HEK293 (cell line): ENCODE results near the gene TMA16.

ENCODE experiments used
- ELK4 ChIP-seq: IDR thresholded peaks from 2 replicates; pipeline ENCODE4 v1.6.1; 2011; ENCODE audit warnings: mild to moderate bottlenecking, low read depth, low read length, borderline replicate concordance
- HOXA7 ChIP-seq: sonication (generic); formaldehyde crosslinking; IDR thresholded peaks from 2 replicates; pipeline ENCODE4 v1.8.1; 2022; ENCODE audit warnings: missing genetic modification reagents, borderline replicate concordance
- OSR2 ChIP-seq: fragments of 450-650 bp; formaldehyde crosslinking; IDR thresholded peaks from 2 replicates; pipeline ENCODE4 v1.5.1; 2016; ENCODE audit warnings: missing biosample characterization, missing genetic modification characterization
- SP7 ChIP-seq: fragments of 450-650 bp; formaldehyde crosslinking; IDR thresholded peaks from 2 replicates; pipeline ENCODE4 v1.5.1; 2016; ENCODE audit warnings: missing biosample characterization, missing genetic modification characterization
- ZBTB10 ChIP-seq: fragments of 450-650 bp; formaldehyde crosslinking; IDR thresholded peaks from 2 replicates; pipeline ENCODE4 v1.5.1; 2016; ENCODE audit warnings: missing biosample characterization, missing genetic modification characterization
- ZBTB20 ChIP-seq: fragments of 450-650 bp; formaldehyde crosslinking; IDR thresholded peaks from 2 replicates; pipeline ENCODE4 v1.5.1; 2016; ENCODE audit warnings: missing biosample characterization, missing genetic modification characterization
- ZBTB21 ChIP-seq: fragments of 450-650 bp; formaldehyde crosslinking; IDR thresholded peaks from 2 replicates; pipeline ENCODE4 v1.5.1; 2017; ENCODE audit warnings: missing biosample characterization, missing genetic modification characterization
- ZNF114 ChIP-seq: fragments of 450-650 bp; formaldehyde crosslinking; IDR thresholded peaks from 2 replicates; pipeline ENCODE4 v1.5.0; 2017; ENCODE audit warnings: missing biosample characterization, missing genetic modification characterization
- ZNF140 ChIP-seq: fragments of 450-650 bp; formaldehyde crosslinking; IDR thresholded peaks from 2 replicates; pipeline ENCODE4 v1.5.1; 2016; ENCODE audit warnings: missing biosample characterization, missing genetic modification characterization
- ZNF16 ChIP-seq: fragments of 450-650 bp; formaldehyde crosslinking; IDR thresholded peaks from 2 replicates; pipeline ENCODE4 v1.5.1; 2016; ENCODE audit warnings: low read depth, missing biosample characterization, missing genetic modification characterization
- ZNF18 ChIP-seq: fragments of 450-650 bp; formaldehyde crosslinking; IDR thresholded peaks from 2 replicates; pipeline ENCODE4 v1.5.1; 2016; ENCODE audit warnings: missing biosample characterization, missing genetic modification characterization
- ZNF19 ChIP-seq: fragments of 450-650 bp; formaldehyde crosslinking; IDR thresholded peaks from 2 replicates; pipeline ENCODE4; 2016; ENCODE audit warnings: missing biosample characterization, missing genetic modification characterization, low read depth
- ZNF211 ChIP-seq: fragments of 450-650 bp; formaldehyde crosslinking; IDR thresholded peaks from 2 replicates; pipeline ENCODE4 v1.5.1; 2016; ENCODE audit warnings: low read depth, missing biosample characterization, missing genetic modification characterization
- ZNF248 ChIP-seq: fragments of 450-650 bp; formaldehyde crosslinking; IDR thresholded peaks from 2 replicates; pipeline ENCODE4 v1.5.1; 2017; ENCODE audit warnings: missing biosample characterization, missing genetic modification characterization
- ZNF26 ChIP-seq: fragments of 450-650 bp; formaldehyde crosslinking; IDR thresholded peaks from 2 replicates; pipeline ENCODE4 v1.5.1; 2016; ENCODE audit warnings: missing biosample characterization, missing genetic modification characterization
- ZNF280D ChIP-seq: fragments of 450-650 bp; formaldehyde crosslinking; IDR thresholded peaks from 2 replicates; pipeline ENCODE4 v1.5.1; 2016; ENCODE audit warnings: missing biosample characterization, missing genetic modification characterization
- ZNF324 ChIP-seq: fragments of 450-650 bp; formaldehyde crosslinking; IDR thresholded peaks from 2 replicates; pipeline ENCODE4 v1.5.1; 2016; ENCODE audit warnings: missing biosample characterization, missing genetic modification characterization
- ZNF350 ChIP-seq: fragments of 450-650 bp; formaldehyde crosslinking; IDR thresholded peaks from 2 replicates; pipeline ENCODE4 v1.5.0; 2017; ENCODE audit warnings: missing biosample characterization, mild to moderate bottlenecking, missing genetic modification characterization
- ZNF362 ChIP-seq: fragments of 450-650 bp; formaldehyde crosslinking; IDR thresholded peaks from 2 replicates; pipeline ENCODE4 v1.5.1; 2016; ENCODE audit warnings: missing biosample characterization, missing genetic modification characterization
- ZNF37A ChIP-seq: fragments of 450-650 bp; IDR thresholded peaks from 2 replicates; pipeline ENCODE4 v1.5.1; 2018; ENCODE audit warnings: missing biosample characterization, missing genetic modification characterization
- ZNF473 ChIP-seq: fragments of 450-650 bp; formaldehyde crosslinking; IDR thresholded peaks from 2 replicates; pipeline ENCODE4 v1.5.1; 2017; ENCODE audit warnings: missing biosample characterization, missing genetic modification characterization
- ZNF510 ChIP-seq: fragments of 450-650 bp; formaldehyde crosslinking; IDR thresholded peaks from 2 replicates; pipeline ENCODE4 v1.5.1; 2018; ENCODE audit warnings: mild to moderate bottlenecking, missing genetic modification characterization, missing biosample characterization; ENCODE audit not compliant: insufficient replicate concordance
- ZNF529 ChIP-seq: fragments of 450-650 bp; formaldehyde crosslinking; IDR thresholded peaks from 2 replicates; pipeline ENCODE4 v1.5.1; 2017; ENCODE audit warnings: missing genetic modification characterization, missing biosample characterization; ENCODE audit not compliant: insufficient replicate concordance
- ZNF654 ChIP-seq: fragments of 450-650 bp; formaldehyde crosslinking; IDR thresholded peaks from 2 replicates; pipeline ENCODE4 v1.5.1; 2016; ENCODE audit warnings: low read depth, missing biosample characterization, missing genetic modification characterization
- ZNF664 ChIP-seq: fragments of 450-650 bp; formaldehyde crosslinking; IDR thresholded peaks from 2 replicates; pipeline ENCODE4 v1.5.1; 2016; ENCODE audit warnings: missing biosample characterization, missing genetic modification characterization
- ZNF76 ChIP-seq: fragments of 450-650 bp; formaldehyde crosslinking; IDR thresholded peaks from 2 replicates; pipeline ENCODE4; 2016; ENCODE audit warnings: low read depth, missing biosample characterization, missing genetic modification characterization, borderline replicate concordance
- ZNF777 ChIP-seq: fragments of 450-650 bp; formaldehyde crosslinking; IDR thresholded peaks from 2 replicates; pipeline ENCODE4 v1.5.1; 2017; ENCODE audit warnings: missing biosample characterization, missing genetic modification characterization, borderline replicate concordance
- ZSCAN16 ChIP-seq: fragments of 450-650 bp; formaldehyde crosslinking; IDR thresholded peaks from 2 replicates; pipeline ENCODE4 v1.5.1; 2016; ENCODE audit warnings: missing biosample characterization, missing genetic modification characterization

Gene TMA16

GRCh38 chr4:163494360-163495241 is at the start of gene TMA16 (continued):
- TF ChIP-seq ZNF26 (tag by site-specific recombination) (no peak), ZNF16 (tag by site-specific recombination) (no peak), ZNF362 (no peak), ZNF76 (tag by site-specific recombination) (peak; percentile 63; the same call in 1 of the 2 replicates), ZNF473 (tag by site-specific recombination) (no peak), ZNF248 (tag by site-specific recombination) (no peak), ZSCAN16 (no peak), ZNF350 (no peak), ZNF114 (tag by site-specific recombination) (no peak), ZNF280D (no peak), ZNF324 (tag by site-specific recombination) (peak; percentile 77; the same call in 1 of the 2 replicates), ZNF664 (tag by site-specific recombination) (no peak), ZBTB20 (peak; percentile 59; the same call in 1 of the 2 replicates), ZNF510 (tag by site-specific recombination) (no peak), ZNF529 (no peak), OSR2 (no peak), ZBTB21 (tag by site-specific recombination) (peak; percentile 40; the same call in 1 of the 2 replicates), ELK4 (no peak; the same call in 1 of the 2 replicates), HOXA7 (CRISPR knock-in tag) (no peak), ZNF18 (tag by site-specific recombination) (0 out of 2 replicates have a peak, but pooled peaks have one; percentile 10), SP7 (tag by site-specific recombination) (peak; percentile 51; the same call in 1 of the 2 replicates), ZNF654 (tag by site-specific recombination) (no peak), ZNF19 (no peak), ZNF140 (no peak), ZBTB10 (tag by site-specific recombination) (peak; percentile 61; the same call in 1 of the 2 replicates), ZNF211 (tag by site-specific recombination) (no peak), ZNF37A (no peak), ZNF777 (tag by site-specific recombination) (no peak)
